Prostate gland (tissue), 2 donors: ENCODE measurements around the gene TFF2.

ENCODE experiments used
- CTCF ChIP-seq, 4 experiments: fragments of 200-600 bp in 2 of 4; fragments of 450-650 bp in 2 of 4; sonication (generic) in 2 of 4; IDR thresholded peaks; 1 replicate in 3 of 4; 2 replicates in 1 of 4; pipeline ENCODE4 v1.5.1; 2016 to 2019; ENCODE audit warnings: antibody characterized with exemption in 4 of 4, mild to moderate bottlenecking in 2 of 4, moderate library complexity in 2 of 4
- POLR2A ChIP-seq: fragments of 450-650 bp; IDR thresholded peaks from one replicate; pipeline ENCODE4 v1.6.1; 2016; ENCODE audit warnings: antibody characterized with exemption, mild to moderate bottlenecking
- POLR2AphosphoS5 ChIP-seq: sonication (generic); formaldehyde crosslinking; IDR thresholded peaks from one replicate; pipeline ENCODE4 v1.6.1; 2017; ENCODE audit warnings: antibody characterized with exemption

GRCh38 chr21:42321231-42321630 is 29.6 kb downstream of the TFF2 start:
- TF ChIP-seq POLR2AphosphoS5 (no peak), CTCF (IDR thresholded peaks at IDR 0.05) (no peak), POLR2A (no peak)
